ENCODE results near the gene MYO9B.

Gene MYO9B

GRCh38 chr19:17215127-17215971 lies 139.8 kb downstream of the MYO9B start, which contains the start of gene USE1:
Gene USE1 (plus strand): TSS chr19:17215357. CDS start chr19:17215406, 49 bp downstream.
- DNase-seq (ENCODE audit: low read depth in 2 of 2) = peak; percentile 75 to 78

GRCh38 chr19:17216058-17216670 lies 140.6 kb downstream of the MYO9B start:
- no peak for DNase-seq (ENCODE audit: low read depth in 2 of 2)

- DNase-seq (ENCODE audit: low read depth in 2 of 2) = no peak
Observed at GRCh38 chr19:17219286-17219685, 143.7 kb downstream of the MYO9B start.

GRCh38 chr19:17220207-17220758 lies 144.7 kb downstream of the MYO9B start:
- no peak for DNase-seq (ENCODE audit: low read depth in 2 of 2)

- DNase-seq (ENCODE audit: low read depth in 2 of 2) = no peak
Observed at GRCh38 chr19:17225053-17225452, 149.5 kb downstream of the MYO9B start.

GRCh38 chr19:17226002-17226933 lies 150.7 kb downstream of the MYO9B start, which contains the start of gene OCEL1:
Gene OCEL1 (plus strand): TSS chr19:17226226. CDS start chr19:17226248, 22 bp downstream.
- DNase-seq (ENCODE audit: low read depth in 2 of 2) = peak; percentile 95 to 96

- no peak for DNase-seq (ENCODE audit: low read depth in 2 of 2)
Observed at GRCh38 chr19:17227798-17228367, 152.3 kb downstream of the MYO9B start.

- no peak for DNase-seq (ENCODE audit: low read depth in 2 of 2)
Observed at GRCh38 chr19:17229890-17230289, 154.3 kb downstream of the MYO9B start.

- DNase-seq (ENCODE audit: low read depth in 2 of 2) = no peak
Observed at GRCh38 chr19:17232258-17232657, 156.7 kb downstream of the MYO9B start.

GRCh38 chr19:17234911-17235299 lies 159.3 kb downstream of the MYO9B start:
- peak; percentile 57 to 59 for DNase-seq (ENCODE audit: low read depth in 2 of 2)

GRCh38 chr19:17235300-17235970 lies 159.9 kb downstream of the MYO9B start:
- DNase-seq (ENCODE audit: low read depth in 2 of 2) = peak; percentile 66

- DNase-seq (ENCODE audit: low read depth in 2 of 2) = no peak
Observed at GRCh38 chr19:17235971-17236777, 160.6 kb downstream of the MYO9B start.

- no peak for DNase-seq (ENCODE audit: low read depth in 2 of 2)
Observed at GRCh38 chr19:17236811-17237543, 161.4 kb downstream of the MYO9B start.

- DNase-seq (ENCODE audit: low read depth in 2 of 2) = no peak
Observed at GRCh38 chr19:17237747-17238706, 162.4 kb downstream of the MYO9B start.

GRCh38 chr19:17240062-17240752 lies 164.6 kb downstream of the MYO9B start:
- no peak for DNase-seq (ENCODE audit: low read depth in 2 of 2)

GRCh38 chr19:17240826-17241399 lies 165.3 kb downstream of the MYO9B start:
- no peak for DNase-seq (ENCODE audit: low read depth in 2 of 2)

Measured in stimulated activated CD4-positive, alpha-beta T cell treated with anti-CD3 and anti-CD28 coated beads, Interleukin-1b, Interleukin-23, amount 100 ng/mL, for 4 hours (primary cell).